ENCODE measurements around the gene GRID1. TPM values are rescaled to one million over a fixed set of nuclear protein-coding genes. Genes with fewer than 3 reads are reported as not detected.
A peak's percentile ranks its signal among the peaks of the same experiment; 100 is the strongest.

The GRID1 gene
- total and polyA plus RNA-seq, 9 of the 15 experiments (the other 6 are each of a cell fraction or from before 2014, with no cell fraction given) = 0.01 to 7.2 (median 1.2) TPM

- no peak overlapping the region for H3K4me2 ChIP-seq (ENCODE audit: insufficient read depth, low read length)
- no peak overlapping the region for H3K4me3 ChIP-seq
- FAIRE-seq (no peak), ATAC-seq (no peak), DNase-seq (ENCODE audit: extremely low read depth in 1 of 4, low spot score in 3 of 4) (no peak)
- H3K36me3 ChIP-seq (ENCODE audit: control insufficient read depth, insufficient read depth, low read length) = no peaks in the 10 kb centered on the region
- H2AFZ ChIP-seq (ENCODE audit: low read depth, low read length) = no peak overlapping the region
- intact Hi-C loops (cut with micrococcal nuclease) (no loop called here), in situ Hi-C loops (cut with MboI) (no loop called here)
- no peak overlapping the region for H3K9ac ChIP-seq (ENCODE audit: insufficient read depth in 1 of 2, low read depth in 2 of 2, low read length in 2 of 2)
- 5% methylated on average over 7 of the region's 7 CpGs for WGBS (ENCODE audit: insufficient coverage, low coverage, missing lambda C conversion rate)
- H3K27me3 ChIP-seq (ENCODE audit: control insufficient read depth in 2 of 2, insufficient read depth in 2 of 2, low read length in 2 of 2) = no peaks in the 10 kb centered on the region; a peak in 2 of 5 replicates
- no peak overlapping the region for H3K27ac ChIP-seq (ENCODE audit: extremely low read depth, low read depth, low read length)
- H3K9me1 ChIP-seq (ENCODE audit: control insufficient read depth, insufficient read depth, low read length) = no peaks in the 10 kb centered on the region
- ChIA-PET POLR2A (no interaction called here), CTCF (ENCODE audit: low intra/inter-chr PET ratio) (no interaction called here)
- BruUV-seq (replicated peaks) = no TSS peak
- no peaks in the 10 kb centered on the region for H3K79me2 ChIP-seq (ENCODE audit: control insufficient read depth, insufficient read depth, low read length)
- no peaks in the 10 kb centered on the region for H3K9me3 ChIP-seq (replicated peaks; ENCODE audit: control insufficient read depth, insufficient read depth, low read depth, low read length)
- H4K20me1 ChIP-seq (replicated peaks; ENCODE audit: control insufficient read depth, insufficient read depth, low read length) = no peaks in the 10 kb centered on the region
- TF ChIP-seq MAFF (IDR thresholded peaks at IDR 0.05; ENCODE audit: low read length) (peak; percentile 19; the same call in 1 of the 2 replicates), C11orf30 (IDR thresholded peaks at IDR 0.05; ENCODE audit: low read depth) (0 out of 2 replicates have a peak, but pooled peaks have one; percentile 9), ZNF316 (IDR thresholded peaks at IDR 0.05) (peak; percentile 52), MITF (IDR thresholded peaks at IDR 0.05) (no peak), ZNF561 (CRISPR knock-in tag; conservative IDR thresholded peaks at IDR 0.05) (no peak), MAFG (tag; conservative IDR thresholded peaks at IDR 0.05) (peak; percentile 27; the same call in 1 of the 2 replicates), RREB1 (CRISPR knock-in tag; IDR thresholded peaks at IDR 0.05) (no peak)
- H3K4me1 ChIP-seq (replicated peaks in 1 of 2; ENCODE audit: control insufficient read depth in 2 of 2, insufficient read depth in 2 of 2, low read length in 2 of 2) = no peaks in the 10 kb centered on the region
Observed at GRCh38 chr10:86327954-86328725, 38.5 kb downstream of the GRID1 start.
